Activated T-cell treated with anti-CD3 and anti-CD28 coated beads, Interleukin-2, amount 50 U/mL, for 48 hours (primary cell): ENCODE results near the gene LCT.

ENCODE experiments used
- DNase-seq, 2 experiments: peaks; one replicate each; pipeline ENCODE4 v3.0.0-alpha.2; 2020

Gene LCT

GRCh38 chr2:135741043-135741394, 96.0 kb downstream of the LCT start:
- DNase-seq, result no peak

DNA sequence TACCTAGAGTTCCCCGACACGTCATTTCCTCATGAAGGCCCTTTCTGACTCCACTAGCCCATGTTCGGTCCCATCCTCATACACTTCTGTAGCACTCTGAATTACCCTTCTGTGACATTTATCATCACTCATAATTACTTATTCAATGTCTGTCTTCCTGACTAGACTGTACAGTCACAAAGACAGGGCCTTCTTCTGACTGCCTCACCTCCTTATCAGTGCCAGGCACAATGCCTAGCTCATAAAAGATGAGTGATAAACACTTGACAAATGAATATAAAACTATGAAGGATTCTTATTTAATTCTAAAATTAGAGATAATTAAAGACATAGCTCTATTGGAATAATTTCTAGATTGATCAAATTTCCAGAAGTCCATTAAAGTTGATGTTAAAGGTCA, 96.8 kb downstream of the LCT start:
- DNase-seq, result no peak
